Testis (tissue), 2 donors: ENCODE data around the gene SERPINB6.

Source experiments
- CTCF ChIP-seq, 3 experiments: fragments of 450-650 bp in 2 of 3; fragments of 200-600 bp in 1 of 3; sonication (generic) in 1 of 3; IDR thresholded peaks; one replicate each; pipeline ENCODE4 v1.5.1; 2016 to 2019; ENCODE audit warnings: antibody characterized with exemption in 3 of 3, mild to moderate bottlenecking in 2 of 3, moderate library complexity in 1 of 3
- POLR2A ChIP-seq: fragments of 450-650 bp; IDR thresholded peaks from one replicate; pipeline ENCODE4 v1.6.1; 2017; ENCODE audit warnings: antibody characterized with exemption, mild to moderate bottlenecking, moderate library complexity

- TF ChIP-seq POLR2A (no peak), CTCF (IDR thresholded peaks at IDR 0.05) (no peak)
Measured at GRCh38 chr6:2970753-2971419, 481 bp downstream of the SERPINB6 start.
